ENCODE data around the gene RNF175.

RNF175 gene

DNA sequence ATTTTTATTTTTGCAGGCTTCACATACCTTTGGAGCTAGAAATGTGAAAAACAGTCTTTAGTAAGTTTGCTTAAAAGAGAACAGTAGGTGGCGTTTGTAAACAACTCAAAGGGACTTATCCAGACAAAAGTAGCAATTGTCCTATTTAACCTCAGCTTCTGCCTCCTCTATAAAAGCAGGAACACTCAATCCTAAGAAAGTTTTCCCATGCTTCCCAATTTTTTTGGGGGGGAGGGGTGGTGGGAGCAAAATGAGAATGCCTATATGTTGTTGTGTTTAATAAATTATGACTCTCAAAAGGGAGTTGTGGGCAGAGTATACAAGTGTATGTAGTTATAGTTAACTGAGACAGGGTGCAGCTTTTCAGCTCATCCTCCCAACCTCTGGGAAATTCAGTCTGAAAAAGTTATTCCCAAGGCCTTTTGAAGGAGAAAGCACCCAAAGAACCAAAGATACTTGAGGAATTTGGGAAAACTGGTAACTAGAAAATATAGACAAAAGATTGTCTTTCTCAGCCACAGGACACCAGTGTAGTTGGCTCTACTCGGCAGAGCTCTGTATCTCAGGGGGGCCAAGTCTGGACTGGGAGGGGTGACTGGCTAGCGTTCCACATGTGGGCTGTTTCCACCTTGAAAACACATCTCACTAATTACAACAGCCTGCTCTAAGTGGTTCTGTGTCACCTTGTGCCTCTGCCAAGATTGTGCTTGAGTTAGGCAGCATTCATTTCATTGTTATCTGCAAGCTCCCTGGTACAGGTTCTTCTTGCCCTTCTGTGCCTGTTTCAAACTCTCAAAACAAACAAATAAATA, 26.3 kb upstream of the RNF175 start:
- DNase-seq (ENCODE audit: low read depth): no peak

- DNase-seq (ENCODE audit: low read depth): no peak
These were observed 24.4 kb upstream of the RNF175 start for GRCh38 chr4:153784166-153784699.

DNA sequence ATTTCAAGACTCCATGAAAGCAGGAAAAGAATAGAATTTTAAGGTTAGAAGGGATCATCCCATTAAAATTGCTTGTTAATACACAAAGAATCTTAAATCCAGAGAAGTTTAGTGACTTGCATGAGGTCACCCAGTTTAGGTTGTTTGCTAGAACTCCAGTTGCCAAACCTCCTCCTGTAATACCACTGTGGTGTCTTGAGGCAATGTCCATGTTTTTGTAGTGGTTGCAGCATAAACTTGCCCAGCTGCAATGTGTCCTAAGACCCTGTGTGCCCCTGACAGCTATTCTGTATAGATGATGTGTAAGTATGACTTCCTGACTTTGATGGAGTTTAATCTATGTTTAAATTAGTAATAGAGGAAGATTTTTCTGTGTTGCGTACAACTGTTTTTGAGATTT, 22.8 kb upstream of the RNF175 start:
- no peak for DNase-seq (ENCODE audit: low read depth)

DNA sequence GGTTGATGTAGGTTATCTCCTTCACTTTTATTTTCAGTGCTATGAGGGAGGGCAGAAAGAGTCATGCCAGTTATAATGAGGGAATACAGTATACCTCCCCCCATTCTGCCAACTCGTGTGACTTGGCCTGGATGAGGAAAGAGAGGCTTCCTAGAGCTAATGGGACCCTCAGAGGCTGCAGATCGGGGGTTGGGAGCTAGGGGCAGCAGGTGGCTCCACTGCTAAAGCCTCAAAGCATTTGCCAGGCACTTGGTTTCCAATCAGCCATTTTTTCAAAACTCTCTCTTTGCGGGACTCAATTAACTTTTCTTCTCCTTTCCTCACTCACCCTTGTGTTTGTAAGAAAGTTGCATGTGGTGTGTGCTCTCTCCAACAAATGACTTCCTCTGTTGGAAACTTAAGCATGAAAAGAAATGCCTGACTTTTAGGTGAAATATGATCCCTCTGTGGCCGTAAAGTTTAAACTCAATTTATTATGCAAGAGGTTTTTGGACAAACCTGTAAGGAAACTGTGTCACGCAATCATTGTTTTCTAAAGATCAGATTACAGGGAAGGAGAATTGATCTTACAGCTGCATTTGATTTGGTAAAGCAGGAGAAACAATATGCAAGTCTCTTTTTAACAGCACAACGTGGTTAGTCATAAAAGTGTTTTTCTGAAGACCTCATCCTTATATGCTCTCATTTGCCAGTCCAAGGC, 22.0 kb upstream of the RNF175 start:
- DNase-seq (ENCODE audit: low read depth): no peak

- DNase-seq (ENCODE audit: low read depth): no peak
These were observed 21.5 kb upstream of the RNF175 start for GRCh38 chr4:153781280-153781679.

- DNase-seq (ENCODE audit: low read depth): no peak
These were observed 21.1 kb upstream of the RNF175 start for GRCh38 chr4:153780876-153781275.

GRCh38 chr4:153780221-153780620, 20.4 kb upstream of the RNF175 start:
- no peak for DNase-seq (ENCODE audit: low read depth)

- DNase-seq (ENCODE audit: low read depth): no peak
These were observed 18.6 kb upstream of the RNF175 start for GRCh38 chr4:153778383-153778782.

GRCh38 chr4:153777421-153777820, 17.6 kb upstream of the RNF175 start:
- no peak for DNase-seq (ENCODE audit: low read depth)

- no peak for DNase-seq (ENCODE audit: low read depth)
These were observed 16.8 kb upstream of the RNF175 start for GRCh38 chr4:153776601-153777000.

GRCh38 chr4:153773236-153773690, 13.4 kb upstream of the RNF175 start:
- no peak for DNase-seq (ENCODE audit: low read depth)

DNA sequence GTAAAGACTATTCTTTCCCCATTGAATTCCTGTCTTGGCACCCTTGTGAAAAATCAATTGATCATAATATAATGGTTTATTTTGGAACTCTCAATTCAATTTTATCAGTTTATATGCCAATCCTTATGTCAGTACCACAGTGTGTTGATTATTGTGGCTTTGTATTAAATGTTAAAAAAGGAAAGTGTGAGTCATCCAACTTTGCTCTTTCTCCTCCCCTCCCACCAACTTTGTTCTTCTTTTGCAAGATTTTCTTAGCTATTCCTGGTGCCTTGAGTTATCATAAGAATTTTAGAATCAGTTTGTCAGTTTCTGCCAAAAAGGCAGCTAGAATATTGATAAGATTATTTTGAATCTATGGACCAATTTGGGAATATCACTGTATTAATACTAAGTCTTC, 11.2 kb upstream of the RNF175 start:
- DNase-seq (ENCODE audit: low read depth): no peak

GRCh38 chr4:153766758-153767157, 6.9 kb upstream of the RNF175 start:
- no peak for DNase-seq (ENCODE audit: low read depth)

GRCh38 chr4:153765894-153766293, 6.1 kb upstream of the RNF175 start:
- no peak for DNase-seq (ENCODE audit: low read depth)

GRCh38 chr4:153764601-153765368, 5.0 kb upstream of the RNF175 start:
- no peak for DNase-seq (ENCODE audit: low read depth)

DNA sequence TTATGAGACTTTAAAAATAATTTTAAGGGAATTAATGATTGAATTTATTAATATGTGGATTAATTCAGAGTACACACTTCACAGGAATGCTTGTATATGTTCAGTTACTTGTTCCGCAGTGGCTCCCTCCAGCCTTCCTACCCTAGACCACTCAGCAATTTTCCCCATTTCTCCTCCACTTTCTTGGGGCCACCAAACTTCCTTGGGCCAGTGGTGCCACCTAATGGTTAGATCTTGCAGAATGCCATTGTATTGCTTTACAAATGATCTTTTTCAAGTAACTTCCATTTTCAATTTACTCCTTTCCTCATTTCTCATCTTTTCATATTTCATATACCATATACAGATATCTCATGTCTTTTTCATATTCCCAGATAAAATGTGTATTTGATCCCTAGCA, 3.6 kb upstream of the RNF175 start:
- no peak for DNase-seq (ENCODE audit: low read depth)

GRCh38 chr4:153758688-153759406, 977 bp downstream of the RNF175 start:
- no peak for DNase-seq (ENCODE audit: low read depth)

GRCh38 chr4:153758136-153758535, 1.7 kb downstream of the RNF175 start:
- DNase-seq (ENCODE audit: low read depth): no peak

DNA sequence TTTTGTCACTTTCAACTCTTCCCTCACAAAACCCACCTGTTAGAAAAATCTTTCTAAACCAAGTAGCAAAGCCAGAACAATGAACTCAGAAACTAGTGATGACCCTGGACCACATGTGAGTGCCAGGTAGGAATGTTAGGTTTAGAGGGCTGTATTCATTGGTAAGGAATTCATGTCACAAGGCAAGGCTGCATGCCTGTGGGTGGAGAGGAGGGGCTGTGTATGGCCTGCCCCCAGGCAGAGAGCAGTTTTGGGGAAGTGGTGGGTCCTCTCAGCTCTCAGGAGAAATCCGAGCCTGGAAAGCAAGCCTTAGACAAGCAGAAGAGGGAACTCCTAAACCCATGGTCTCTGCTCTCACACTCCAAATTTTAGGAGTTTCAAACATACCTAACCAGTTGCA, 2.4 kb downstream of the RNF175 start:
- no peak for DNase-seq (ENCODE audit: low read depth)

DNA sequence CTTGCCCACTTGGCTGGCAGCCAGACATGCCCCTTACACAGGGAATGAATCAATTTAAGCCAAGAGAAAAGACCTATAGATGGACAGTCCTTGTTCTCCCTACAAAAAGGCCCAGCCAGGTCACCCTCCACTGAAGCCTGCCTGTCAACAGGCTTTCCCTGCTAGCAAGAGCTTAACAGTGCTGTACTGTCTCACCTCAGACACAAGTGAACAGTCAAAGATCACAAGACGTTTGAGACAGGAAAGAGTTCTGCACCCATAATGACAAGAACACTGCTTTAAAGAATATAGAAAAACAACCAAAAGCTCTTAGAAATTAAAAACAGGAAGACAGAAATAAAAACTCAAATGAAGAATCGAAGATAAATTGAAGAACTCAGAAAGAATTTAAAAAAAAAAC, 4.6 kb downstream of the RNF175 start:
- DNase-seq (ENCODE audit: low read depth): no peak

GRCh38 chr4:153750197-153750817, 9.5 kb downstream of the RNF175 start:
- DNase-seq (ENCODE audit: low read depth): peak; percentile 52
